KOPT-K1 (cell line): ENCODE measurements around the gene ENPP4.
"Not testable (repeated sequence)": the region's sequence is repeated elsewhere in the genome, so short reads cannot be mapped to it uniquely, and the experiment has no call there.

Experiments
- H3K27ac ChIP-seq: fragments of 200-600 bp; sonication (generic); 2 replicates; pipeline ENCODE4 v1.5.1; 2016; ENCODE audit warnings: antibody characterized with exemption, mild to moderate bottlenecking, low read depth, low read length; ENCODE audit not compliant: poor library complexity, severe bottlenecking
- H3K36me3 ChIP-seq: fragments of 200-600 bp; sonication (generic); 2 replicates; pipeline ENCODE4 v1.5.1; 2017; ENCODE audit warnings: antibody characterized with exemption, mild to moderate bottlenecking, low read length, moderate library complexity; ENCODE audit not compliant: insufficient read depth
- H3K9me3 ChIP-seq: fragments of 200-600 bp; sonication (generic); 2 replicates; pipeline ENCODE4 v1.5.1; 2017; ENCODE audit warnings: antibody characterized with exemption, low read length, mild to moderate bottlenecking; ENCODE audit not compliant: insufficient read depth, poor library complexity, severe bottlenecking

ENPP4 gene

GRCh38 chr6:46129629-46130511 lies at the start of gene ENPP4:
TSS of gene ENPP4 (plus strand) at chr6:46129989. CDS start at chr6:46139584, 9,595 bp downstream.
- no peaks in the 10 kb centered on the region for H3K36me3 ChIP-seq
- no peaks in the 10 kb centered on the region for H3K9me3 ChIP-seq
- H3K27ac ChIP-seq = peak within 1 kb of the TSS; percentile 71

GRCh38 chr6:46080111-46080510 lies 49.7 kb upstream of the ENPP4 start:
- no peaks in the 10 kb centered on the region for H3K9me3 ChIP-seq
- H3K27ac ChIP-seq = no peak overlapping the region
- no peaks in the 10 kb centered on the region for H3K36me3 ChIP-seq

GRCh38 chr6:46085688-46086087 lies 44.1 kb upstream of the ENPP4 start:
- not testable (repeated sequence) for H3K9me3 ChIP-seq

GRCh38 chr6:46090115-46091079 lies 39.4 kb upstream of the ENPP4 start:
- Histone ChIP-seq H3K9me3 (peaks cover 16% of the 10 kb centered on the region), H3K36me3 (no peaks in the 10 kb centered on the region), H3K27ac (no peak overlapping the region)

More at GRCh38 chr6:46085688-46086087, 44.1 kb upstream of the ENPP4 start:
- not testable (repeated sequence) for H3K27ac ChIP-seq, H3K36me3 ChIP-seq

- Histone ChIP-seq H3K36me3 (no peaks in the 10 kb centered on the region), H3K9me3 (peaks cover 22% of the 10 kb centered on the region), H3K27ac (no peak overlapping the region)
Measured at GRCh38 chr6:46091080-46091478, 38.7 kb upstream of the ENPP4 start.

GRCh38 chr6:46095251-46095650 lies 34.5 kb upstream of the ENPP4 start:
- Histone ChIP-seq H3K36me3 (no peaks in the 10 kb centered on the region), H3K9me3 (peaks cover 24% of the 10 kb centered on the region), H3K27ac (no peak overlapping the region)

GRCh38 chr6:46097366-46097765 lies 32.4 kb upstream of the ENPP4 start:
- Histone ChIP-seq H3K27ac (no peak overlapping the region), H3K9me3 (peaks cover 24% of the 10 kb centered on the region), H3K36me3 (no peaks in the 10 kb centered on the region)

- no peak overlapping the region for H3K27ac ChIP-seq
- no peaks in the 10 kb centered on the region for H3K36me3 ChIP-seq
- peaks cover 24% of the 10 kb centered on the region for H3K9me3 ChIP-seq
Measured at GRCh38 chr6:46098678-46099077, 31.1 kb upstream of the ENPP4 start.

- Histone ChIP-seq H3K9me3 (peaks cover 12% of the 10 kb centered on the region), H3K27ac (no peak overlapping the region)
Measured at GRCh38 chr6:46099952-46100351, 29.8 kb upstream of the ENPP4 start.

GRCh38 chr6:46102123-46102522 lies 27.7 kb upstream of the ENPP4 start:
- Histone ChIP-seq H3K27ac (no peak overlapping the region), H3K9me3 (peaks cover 2% of the 10 kb centered on the region), H3K36me3 (no peaks in the 10 kb centered on the region)

More at GRCh38 chr6:46099952-46100351, 29.8 kb upstream of the ENPP4 start:
- H3K36me3 ChIP-seq = no peaks in the 10 kb centered on the region

- Histone ChIP-seq H3K9me3 (peaks cover 6% of the 10 kb centered on the region), H3K27ac (no peak overlapping the region), H3K36me3 (no peaks in the 10 kb centered on the region)
Measured at GRCh38 chr6:46103441-46104115, 26.2 kb upstream of the ENPP4 start.

GRCh38 chr6:46104209-46104608 lies 25.6 kb upstream of the ENPP4 start:
- Histone ChIP-seq H3K27ac (no peak overlapping the region), H3K36me3 (no peaks in the 10 kb centered on the region), H3K9me3 (peaks cover 6% of the 10 kb centered on the region)

GRCh38 chr6:46105568-46105967 lies 24.2 kb upstream of the ENPP4 start:
- Histone ChIP-seq H3K9me3 (peaks cover 6% of the 10 kb centered on the region), H3K36me3 (no peaks in the 10 kb centered on the region), H3K27ac (no peak overlapping the region)

GRCh38 chr6:46113370-46113769 lies 16.4 kb upstream of the ENPP4 start:
- Histone ChIP-seq H3K36me3 (no peaks in the 10 kb centered on the region), H3K9me3 (peaks cover 4% of the 10 kb centered on the region), H3K27ac (no peak overlapping the region)

GRCh38 chr6:46115634-46116033 lies 14.2 kb upstream of the ENPP4 start:
- Histone ChIP-seq H3K36me3 (no peaks in the 10 kb centered on the region), H3K9me3 (peaks cover 4% of the 10 kb centered on the region), H3K27ac (no peak overlapping the region)
